Right kidney (tissue), 9 donors: ENCODE measurements around the gene CISTR.
"Not testable (repeated sequence)": the region's sequence is repeated elsewhere in the genome, so short reads cannot be mapped to it uniquely, and the experiment has no call there.

Experiments
- DNase-seq: peaks from one replicate; pipeline ENCODE4 v3.0.0-alpha.2; 2016
- long read RNA-seq, 8 donors: transcript quantifications; one replicate each; lab custom pipeline, GENCODE V29; 2026

The CISTR gene
- long read RNA-seq, donor 1: 0 reads
- long read RNA-seq, donor 2: 0 reads
- long read RNA-seq, donor 3: 0 reads
- long read RNA-seq, donor 4: 0 reads
- long read RNA-seq, donor 5: 0 reads
- long read RNA-seq, donor 6: 0 reads
- long read RNA-seq, donor 7: 0 reads
- long read RNA-seq, donor 8: 0 reads

DNA sequence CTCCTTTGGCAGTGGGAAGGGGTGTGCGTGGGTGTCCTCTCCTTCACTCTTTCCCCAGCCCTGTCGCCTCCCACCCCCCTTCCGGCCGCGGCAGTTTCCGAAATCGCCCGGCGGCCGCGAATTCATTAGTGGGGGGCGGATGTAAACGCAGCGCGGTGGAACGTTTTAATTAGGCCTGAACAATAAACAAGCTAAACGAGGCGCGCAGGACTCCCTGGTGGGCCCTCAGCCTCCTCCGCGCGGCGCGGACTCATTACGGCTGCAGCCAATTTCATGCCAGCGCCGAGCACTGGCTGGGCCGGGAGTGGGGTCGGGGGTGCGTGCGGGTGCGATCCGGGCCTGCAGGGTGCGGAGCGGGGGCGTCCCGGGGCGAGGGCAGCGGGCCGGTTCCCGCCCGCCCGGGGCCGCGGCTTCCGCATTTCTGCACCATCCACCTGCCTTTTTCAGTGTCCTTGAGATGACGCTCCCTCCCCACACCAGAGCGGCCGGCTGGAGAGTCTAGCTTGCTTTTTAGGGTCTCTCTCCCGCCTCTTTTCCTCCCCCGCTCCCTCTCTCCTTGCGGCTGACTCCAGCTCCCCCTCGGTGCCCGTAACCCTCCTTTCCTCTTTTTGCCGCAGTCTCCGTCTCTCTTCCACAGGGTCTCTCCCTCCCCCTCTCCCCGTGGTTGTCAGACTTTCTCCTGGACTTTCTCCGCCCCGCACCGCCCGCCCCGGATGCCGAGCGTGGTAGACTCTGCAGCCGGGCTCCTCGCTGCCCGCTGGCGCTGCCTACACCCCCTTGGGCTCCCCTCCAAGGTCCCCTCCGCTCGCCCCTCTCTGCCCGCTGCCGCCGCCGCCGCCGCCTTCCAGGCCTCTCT, at the start of gene CISTR:
Gene CISTR, minus strand, starts transcription at position 644 of the 856 bp plus-strand sequence.
- DNase-seq: peak; percentile 81

- no peak for DNase-seq
Observed at GRCh38 chr12:53798575-53798974, 46.8 kb upstream of the CISTR start.

DNA sequence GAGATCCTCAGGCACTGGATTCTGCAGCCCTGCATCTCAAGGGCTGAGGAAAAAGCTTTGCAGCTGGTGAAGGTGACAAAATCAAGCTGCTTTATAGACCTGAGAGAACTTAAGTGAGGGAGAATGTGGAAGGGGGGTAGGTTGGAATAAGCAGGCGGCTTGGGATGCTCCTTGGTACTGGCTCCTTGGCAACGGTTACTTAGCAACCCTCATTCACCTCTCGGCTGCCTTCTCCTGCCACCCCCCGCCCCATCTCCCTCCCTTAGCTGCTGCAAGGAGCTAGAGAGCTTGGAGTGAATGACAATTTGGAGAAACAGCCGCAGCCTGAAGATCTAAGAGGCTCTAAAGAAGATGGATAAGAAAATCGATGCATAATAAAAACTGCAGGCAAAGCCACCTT, 44.1 kb upstream of the CISTR start:
- DNase-seq: no peak

GRCh38 chr12:53793221-53793620, 41.4 kb upstream of the CISTR start:
- DNase-seq: no peak

DNA sequence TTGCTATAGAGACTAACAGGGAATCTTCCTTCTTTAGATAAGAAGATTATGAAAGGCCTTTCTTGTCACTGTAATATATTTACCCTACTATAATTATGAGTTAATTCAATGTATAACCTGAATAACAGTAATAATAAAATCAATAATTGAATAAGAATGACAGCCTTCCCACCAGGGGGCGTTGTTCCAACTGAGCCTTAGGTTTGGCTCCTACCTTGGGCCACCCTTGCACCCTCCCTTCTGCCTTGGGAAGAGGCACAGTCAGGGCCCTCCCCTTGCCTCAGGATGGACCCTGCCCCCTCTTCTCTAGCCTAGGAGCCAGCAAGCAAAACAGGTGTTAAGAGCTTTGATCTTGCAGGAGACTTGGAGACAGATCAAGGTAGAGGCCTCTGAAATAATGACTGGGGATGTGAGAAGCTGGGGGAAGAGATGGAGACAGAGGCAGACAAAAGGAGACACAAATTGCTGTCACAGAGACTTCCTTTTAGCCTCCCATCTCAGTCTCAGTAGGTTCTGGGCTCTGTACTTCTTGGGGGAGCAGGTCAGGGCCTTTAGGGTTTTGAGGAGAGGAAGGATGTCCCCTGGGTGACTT, 40.1 kb upstream of the CISTR start:
- DNase-seq: no peak

DNA sequence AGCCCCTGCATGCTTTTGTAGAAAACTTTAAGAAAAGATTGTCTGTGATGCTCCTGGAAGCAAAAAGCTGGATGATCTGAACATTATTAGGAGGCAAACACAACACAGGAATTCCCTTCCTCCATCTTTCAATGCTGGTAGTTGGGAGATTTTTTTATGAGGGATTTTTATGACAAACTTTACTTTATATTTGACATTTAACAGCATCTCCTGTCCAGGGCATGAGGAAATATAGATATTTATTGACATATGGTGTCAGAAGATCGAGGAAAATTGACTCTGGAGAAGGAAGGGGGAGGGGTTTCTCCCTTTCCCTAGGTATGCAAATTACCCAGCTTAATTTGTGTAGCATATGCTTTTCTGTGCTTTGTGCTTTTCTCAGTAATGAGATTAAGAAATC, 37.8 kb upstream of the CISTR start:
- no peak for DNase-seq

DNA sequence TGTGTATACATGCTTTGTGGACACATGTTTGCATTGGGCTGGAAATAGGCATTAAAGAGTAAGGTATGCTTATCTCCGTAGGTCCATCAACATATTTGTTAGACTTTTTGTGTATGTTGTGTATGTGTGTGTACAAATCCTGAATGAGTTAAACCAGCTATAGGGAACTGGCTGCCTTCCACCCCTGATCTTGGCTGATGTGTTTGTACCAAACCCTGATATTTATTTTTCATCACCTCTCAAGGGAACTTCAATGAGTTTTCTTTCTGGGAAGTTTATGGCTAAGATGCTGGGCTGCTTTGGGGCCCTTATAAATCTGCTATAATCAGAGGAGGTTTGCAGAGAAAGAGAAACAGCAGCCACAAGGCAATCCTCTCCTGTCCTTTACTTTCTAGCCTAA, 37.1 kb upstream of the CISTR start:
- no peak for DNase-seq

GRCh38 chr12:53786411-53786810, 34.6 kb upstream of the CISTR start:
- DNase-seq: no peak

- DNase-seq: no peak
Observed at GRCh38 chr12:53785161-53785560, 33.4 kb upstream of the CISTR start.

DNA sequence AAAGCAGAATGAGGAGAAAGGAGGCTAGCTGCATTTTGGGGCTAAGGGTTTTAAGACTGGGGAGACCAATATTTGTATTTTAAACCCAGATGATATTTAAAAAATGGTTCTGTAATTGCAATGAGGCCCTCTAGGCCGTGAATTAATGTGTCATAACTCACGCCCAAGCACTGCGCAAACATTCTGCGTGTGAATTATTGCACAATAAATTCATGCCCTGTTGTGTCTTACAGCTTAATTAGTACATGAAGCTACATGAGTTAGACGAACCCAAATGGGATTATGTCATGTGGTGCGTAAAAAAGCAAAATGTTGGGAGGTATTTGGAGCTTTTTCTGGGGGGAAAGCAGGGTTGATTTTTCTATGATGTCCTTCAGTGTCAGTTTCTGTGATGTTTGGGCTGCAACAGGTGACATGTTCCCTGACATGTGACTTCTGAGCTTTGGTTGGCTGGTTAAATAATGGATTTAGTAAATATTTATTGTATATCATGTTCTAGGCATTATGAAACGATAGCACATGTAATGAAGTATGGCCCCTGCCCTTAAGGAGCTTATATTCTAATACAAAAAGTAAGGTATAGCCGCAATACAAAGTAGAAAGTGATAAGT, 30.4 kb upstream of the CISTR start:
- DNase-seq: no peak

GRCh38 chr12:53781228-53781801, 29.5 kb upstream of the CISTR start:
- no peak for DNase-seq

- DNase-seq: no peak
Observed at GRCh38 chr12:53780323-53780722, 28.5 kb upstream of the CISTR start.

GRCh38 chr12:53779679-53780078, 27.9 kb upstream of the CISTR start:
- not testable (repeated sequence) for DNase-seq

DNA sequence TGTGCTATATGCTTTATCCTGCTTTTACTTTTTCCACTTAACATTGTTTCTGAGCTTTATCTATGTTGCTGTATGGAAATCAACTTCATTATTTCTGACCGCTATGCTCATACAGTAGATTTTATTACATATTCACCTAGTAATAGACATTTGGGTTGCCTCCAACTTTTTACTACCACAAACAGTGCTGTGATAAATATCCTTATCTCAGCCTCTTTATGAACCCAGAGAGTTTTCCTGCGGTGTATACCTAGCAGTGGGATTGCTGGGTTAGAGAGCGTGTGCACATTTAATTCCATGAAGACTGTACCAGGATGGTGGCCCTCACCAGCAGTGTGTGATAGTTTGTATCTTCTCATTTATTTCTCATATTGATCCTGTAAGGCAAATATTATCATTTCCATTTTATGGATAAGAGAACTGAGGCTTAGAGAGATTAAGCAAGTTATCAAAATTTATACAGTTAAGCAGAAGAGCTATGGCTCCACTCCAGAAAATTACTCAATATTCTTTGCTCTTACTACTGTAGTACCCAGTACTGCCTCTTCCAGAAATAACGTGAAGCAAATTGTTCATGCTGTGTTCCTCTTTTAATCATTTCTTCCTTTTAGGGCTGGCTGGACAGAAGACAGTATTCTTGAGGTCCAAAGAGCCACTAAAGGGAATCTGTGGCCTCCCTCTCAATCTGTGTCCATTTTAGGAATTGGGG, 26.3 kb upstream of the CISTR start:
- DNase-seq: no peak

DNA sequence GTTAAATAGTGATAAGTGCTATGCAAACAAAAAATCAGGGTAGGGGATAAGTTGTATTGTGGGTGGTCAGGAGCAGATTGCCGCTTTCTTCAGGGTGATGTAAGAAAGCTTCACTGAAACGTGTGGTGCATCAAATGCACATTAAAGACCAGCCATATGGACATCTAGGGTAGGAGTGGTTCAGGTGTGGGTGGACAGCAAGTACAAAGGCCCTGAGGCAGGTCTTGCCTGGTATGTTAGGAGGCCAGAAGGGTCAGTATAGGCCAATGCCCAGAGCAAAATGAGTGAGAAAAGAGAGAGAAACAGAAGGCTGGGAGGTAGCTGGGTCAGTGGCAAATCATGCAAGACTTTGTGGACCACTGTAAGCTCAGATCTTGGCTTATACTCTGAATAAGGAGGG, 25.6 kb upstream of the CISTR start:
- no peak for DNase-seq

DNA sequence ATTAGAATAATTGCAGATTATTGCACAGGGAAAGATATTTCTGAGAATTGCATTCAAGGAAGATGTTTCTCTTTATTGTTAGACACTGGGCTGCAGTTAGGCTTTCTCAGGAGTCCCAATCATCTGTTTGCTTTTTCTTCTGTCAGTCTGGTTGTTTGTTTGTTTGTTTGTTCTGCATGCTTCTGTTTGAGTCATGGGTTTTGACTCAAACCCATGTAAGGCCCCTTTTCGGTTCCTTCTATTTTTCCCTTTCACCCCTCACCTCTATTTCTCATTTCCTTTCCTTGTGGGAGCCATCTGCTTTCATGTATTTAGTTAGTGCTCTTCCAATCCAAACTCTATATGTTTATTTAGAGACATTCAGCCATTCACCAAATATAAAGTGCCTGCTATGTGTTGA, 25.1 kb upstream of the CISTR start:
- no peak for DNase-seq

DNA sequence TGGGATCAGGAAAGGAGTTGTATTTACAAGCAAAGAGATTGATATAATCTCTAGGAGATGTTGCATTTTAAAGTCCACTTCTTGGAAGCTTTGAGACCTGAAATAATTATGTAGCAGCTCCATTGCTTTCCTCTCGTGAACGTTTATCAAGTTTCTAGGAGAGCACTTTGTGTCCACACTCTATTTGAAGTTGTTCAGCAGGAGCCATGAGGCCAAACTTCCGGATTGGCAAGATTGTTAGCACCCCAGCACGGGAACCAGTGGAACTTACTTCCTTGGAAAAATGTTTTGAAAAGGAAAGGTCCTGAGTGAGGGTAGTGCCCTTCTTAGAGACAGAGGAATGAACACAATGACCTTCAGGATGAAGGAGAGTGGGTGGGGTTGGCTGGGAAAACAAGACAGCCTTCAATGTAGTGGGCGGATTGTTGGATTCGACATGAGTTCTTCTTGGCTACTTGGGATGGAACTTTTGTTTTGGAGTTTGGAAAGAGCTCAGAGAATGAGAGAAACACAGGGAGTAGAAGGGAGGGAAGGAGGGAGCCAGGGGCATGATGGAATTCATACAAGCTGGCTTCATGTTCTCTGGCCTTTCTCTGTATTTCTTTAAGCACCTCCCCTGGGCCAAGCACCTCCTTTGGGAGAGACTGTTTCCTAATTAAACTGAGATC, 23.8 kb upstream of the CISTR start:
- DNase-seq: no peak

- DNase-seq: no peak
Observed at GRCh38 chr12:53770281-53770680, 18.5 kb upstream of the CISTR start.

GRCh38 chr12:53768976-53769375, 17.2 kb upstream of the CISTR start:
- DNase-seq: no peak

- no peak for DNase-seq
Observed at GRCh38 chr12:53766881-53767280, 15.1 kb upstream of the CISTR start.

- DNase-seq: no peak
Observed at GRCh38 chr12:53765891-53766290, 14.1 kb upstream of the CISTR start.

DNA sequence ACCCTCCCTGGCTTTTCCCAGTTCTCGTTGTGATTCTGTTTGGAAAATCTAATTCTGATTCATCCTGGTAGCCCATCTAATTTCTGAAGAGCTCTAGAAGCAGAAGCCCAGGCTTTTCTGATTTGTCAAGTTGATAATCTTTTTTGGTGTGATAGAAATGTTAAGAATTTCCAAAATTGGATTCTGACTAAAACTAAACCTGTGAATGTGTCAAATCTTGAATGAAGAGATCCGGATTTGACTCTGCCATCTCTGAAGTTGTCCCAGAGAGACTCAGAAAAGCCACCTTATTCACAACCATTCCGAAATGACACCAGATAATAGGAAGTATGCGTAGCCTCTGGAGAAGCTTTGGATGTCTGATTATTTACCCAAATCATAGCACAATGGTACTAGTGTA, 12.8 kb upstream of the CISTR start:
- DNase-seq: no peak
